GM12872 (cell line): ENCODE results near the gene HTR1D.

Experiments
- CTCF ChIP-seq: IDR thresholded peaks from 3 replicates; pipeline ENCODE4 v1.5.1; 2011; ENCODE audit warnings: low read depth, mild to moderate bottlenecking, low read length, moderate library complexity; ENCODE audit not compliant: insufficient read depth

HTR1D gene

GRCh38 chr1:23244256-23244761, 27.0 kb upstream of the HTR1D start:
- no peak for TF ChIP-seq CTCF

GRCh38 chr1:23242414-23242813, 25.1 kb upstream of the HTR1D start:
- no peak for TF ChIP-seq CTCF

GRCh38 chr1:23239638-23240295, 22.5 kb upstream of the HTR1D start:
- TF ChIP-seq CTCF, result no peak

- TF ChIP-seq CTCF, result no peak
Observed at GRCh38 chr1:23238565-23238964, 21.3 kb upstream of the HTR1D start.

- TF ChIP-seq CTCF, result no peak
Observed at GRCh38 chr1:23237508-23237907, 20.2 kb upstream of the HTR1D start.

- TF ChIP-seq CTCF, result no peak
Observed at GRCh38 chr1:23227806-23228205, 10.5 kb upstream of the HTR1D start.

- no peak for TF ChIP-seq CTCF
Observed at GRCh38 chr1:23224739-23225648, 7.7 kb upstream of the HTR1D start.
